ENCODE data around the gene SLC6A19. TPM values are rescaled to one million over a fixed set of nuclear protein-coding genes. Genes with fewer than 3 reads are reported as not detected.
"Not testable (repeated sequence)": the region's sequence is repeated elsewhere in the genome, so short reads cannot be mapped to it uniquely, and the experiment has no call there.

SLC6A19 gene
- total RNA-seq, 1 donor from 2014 or later = not detected

- no peaks in the 10 kb centered on the region for H3K27me3 ChIP-seq
- no peaks in the 10 kb centered on the region for H3K4me1 ChIP-seq
- no peak overlapping the region for H3K27ac ChIP-seq
- no peak for DNase-seq (ENCODE audit: low spot score in 2 of 2)
- H3K4me3 ChIP-seq = no peak overlapping the region
- no peak for TF ChIP-seq CTCF (IDR thresholded peaks at IDR 0.05)
- intact Hi-C loops (cut with DNase I) = no loop called here
- H3K9me3 ChIP-seq = peaks cover 0 to 4% of the 10 kb centered on the region in 2 donors
- no peaks in the 10 kb centered on the region for H3K36me3 ChIP-seq
Measured at GRCh38 chr5:1266791-1267190, 65.4 kb downstream of the SLC6A19 start.

GRCh38 chr5:1267464-1267863, 66.1 kb downstream of the SLC6A19 start:
- H3K9me3 ChIP-seq; intact Hi-C loops (cut with DNase I); DNase-seq (ENCODE audit: low spot score in 2 of 2); H3K36me3 ChIP-seq; H3K4me1 ChIP-seq; H3K4me3 ChIP-seq; H3K27ac ChIP-seq; H3K27me3 ChIP-seq: not testable (repeated sequence)

- no peaks in the 10 kb centered on the region for H3K9me3 ChIP-seq
- H3K27me3 ChIP-seq = no peaks in the 10 kb centered on the region
- no peak for TF ChIP-seq CTCF (IDR thresholded peaks at IDR 0.05)
- H3K4me1 ChIP-seq = no peaks in the 10 kb centered on the region
- no peak for DNase-seq (ENCODE audit: low spot score in 2 of 2)
- no peak overlapping the region for H3K27ac ChIP-seq
- H3K36me3 ChIP-seq = no peaks in the 10 kb centered on the region
- intact Hi-C loops (cut with DNase I) = no loop called here
- no peak overlapping the region for H3K4me3 ChIP-seq
Measured at GRCh38 chr5:1268056-1268455, 66.7 kb downstream of the SLC6A19 start.

GRCh38 chr5:1268666-1269065, 67.3 kb downstream of the SLC6A19 start:
- no peak overlapping the region for H3K27ac ChIP-seq
- H3K36me3 ChIP-seq = no peaks in the 10 kb centered on the region
- intact Hi-C loops (cut with DNase I) = no loop called here
- TF ChIP-seq CTCF (IDR thresholded peaks at IDR 0.05) = no peak
- DNase-seq (ENCODE audit: low spot score in 2 of 2) = no peak
- H3K4me1 ChIP-seq = no peaks in the 10 kb centered on the region
- H3K4me3 ChIP-seq = no peak overlapping the region
- H3K9me3 ChIP-seq = no peaks in the 10 kb centered on the region
- no peaks in the 10 kb centered on the region for H3K27me3 ChIP-seq

- Histone ChIP-seq H3K27ac (no peak overlapping the region), H3K4me3 (no peak overlapping the region), H3K36me3 (no peaks in the 10 kb centered on the region), H3K4me1 (no peaks in the 10 kb centered on the region), H3K27me3 (no peaks in the 10 kb centered on the region), H3K9me3 (no peaks in the 10 kb centered on the region)
- intact Hi-C loops (cut with DNase I) = no loop called here
- no peak for TF ChIP-seq CTCF (IDR thresholded peaks at IDR 0.05)
- no peak for DNase-seq (ENCODE audit: low spot score in 2 of 2)
Measured at GRCh38 chr5:1270426-1270825, 69.0 kb downstream of the SLC6A19 start.

- Histone ChIP-seq H3K4me1 (no peaks in the 10 kb centered on the region), H3K36me3 (no peaks in the 10 kb centered on the region), H3K4me3 (no peak overlapping the region), H3K27me3 (no peaks in the 10 kb centered on the region), H3K9me3 (no peaks in the 10 kb centered on the region), H3K27ac (no peak overlapping the region)
- TF ChIP-seq CTCF (IDR thresholded peaks at IDR 0.05) = no peak
- DNase-seq (ENCODE audit: low spot score in 2 of 2) = no peak
- intact Hi-C loops (cut with DNase I) = no loop called here
Measured at GRCh38 chr5:1270933-1271914, 69.8 kb downstream of the SLC6A19 start.

All from ascending aorta (tissue), 2 donors.